Ishikawa (cell line): ENCODE data around the gene KRT20.

Experiments
- CEBPB ChIP-seq: IDR thresholded peaks from 2 replicates; pipeline ENCODE4 v1.6.1; 2012
- CREB1 ChIP-seq: IDR thresholded peaks from 2 replicates; pipeline ENCODE4 v1.6.1; 2012; ENCODE audit warnings: low read depth
- EGR1 ChIP-seq: IDR thresholded peaks from 2 replicates; pipeline ENCODE4 v1.6.1; 2012
- EP300 ChIP-seq: IDR thresholded peaks from 2 replicates; pipeline ENCODE4 v1.6.1; 2012; ENCODE audit warnings: borderline replicate concordance
- FOXM1 ChIP-seq: IDR thresholded peaks from 2 replicates; pipeline ENCODE4 v1.6.1; 2012; ENCODE audit warnings: low read depth, borderline replicate concordance
- NFIC ChIP-seq: IDR thresholded peaks from 2 replicates; pipeline ENCODE4 v1.6.1; 2012
- RAD21 ChIP-seq: IDR thresholded peaks from 2 replicates; pipeline ENCODE4 v1.6.1; 2012; ENCODE audit warnings: low read depth
- TAF1 ChIP-seq: IDR thresholded peaks from 2 replicates; pipeline ENCODE4 v1.6.1; 2012; ENCODE audit warnings: low read depth, mild to moderate bottlenecking
- TCF12 ChIP-seq: IDR thresholded peaks from 2 replicates; pipeline ENCODE4 v1.6.1; 2012; ENCODE audit warnings: low read depth
- TEAD4 ChIP-seq: IDR thresholded peaks from 2 replicates; pipeline ENCODE4 v1.6.1; 2012
- YY1 ChIP-seq: IDR thresholded peaks from 2 replicates; pipeline ENCODE4 v1.6.1; 2012; ENCODE audit warnings: low read depth
- ZBTB7A ChIP-seq: IDR thresholded peaks from 2 replicates; pipeline ENCODE4 v1.6.1; 2012; ENCODE audit warnings: low read depth
- TF ChIP-seq, protein P1 (sequence below): IDR thresholded peaks from 2 replicates; pipeline ENCODE4 v1.6.1; 2012; ENCODE audit warnings: low read depth, mild to moderate bottlenecking
- TF ChIP-seq, protein P2 (sequence below): IDR thresholded peaks from 2 replicates; pipeline ENCODE4 v1.6.1; 2012
- TF ChIP-seq, protein P3 (sequence below): IDR thresholded peaks from 2 replicates; pipeline ENCODE4 v1.6.1; 2012

KRT20 gene

DNA sequence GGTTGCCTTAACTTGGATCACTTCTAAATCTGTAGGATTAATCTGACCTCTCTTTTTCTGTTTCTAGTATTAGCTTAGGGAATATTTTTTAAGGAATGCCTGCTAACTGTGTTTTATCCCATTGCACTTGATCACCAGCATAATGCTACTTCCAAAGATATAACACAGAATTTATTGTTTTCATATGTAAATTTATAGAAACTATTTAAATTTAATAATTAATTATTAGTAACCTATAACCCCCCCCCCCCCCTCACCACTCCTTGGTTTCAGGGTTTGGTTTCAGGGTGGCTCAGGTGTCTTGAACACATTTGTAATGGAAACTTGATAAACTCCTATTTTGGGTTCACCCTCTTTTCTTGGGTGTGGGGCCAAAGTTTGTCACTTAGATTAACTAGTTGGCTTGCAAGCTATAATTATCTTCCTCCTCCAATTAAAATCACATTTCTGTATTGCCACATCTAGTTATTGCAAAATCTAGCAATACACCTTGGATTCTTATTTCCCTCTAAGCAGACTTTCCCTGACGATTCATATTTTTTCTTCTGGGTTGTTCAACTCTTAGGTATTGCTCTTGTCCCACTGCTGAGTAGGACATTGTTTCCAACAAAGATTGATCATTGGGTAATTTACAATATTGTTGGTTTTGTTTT lies 36.3 kb downstream of the KRT20 start:
- TF ChIP-seq, protein P1, sequence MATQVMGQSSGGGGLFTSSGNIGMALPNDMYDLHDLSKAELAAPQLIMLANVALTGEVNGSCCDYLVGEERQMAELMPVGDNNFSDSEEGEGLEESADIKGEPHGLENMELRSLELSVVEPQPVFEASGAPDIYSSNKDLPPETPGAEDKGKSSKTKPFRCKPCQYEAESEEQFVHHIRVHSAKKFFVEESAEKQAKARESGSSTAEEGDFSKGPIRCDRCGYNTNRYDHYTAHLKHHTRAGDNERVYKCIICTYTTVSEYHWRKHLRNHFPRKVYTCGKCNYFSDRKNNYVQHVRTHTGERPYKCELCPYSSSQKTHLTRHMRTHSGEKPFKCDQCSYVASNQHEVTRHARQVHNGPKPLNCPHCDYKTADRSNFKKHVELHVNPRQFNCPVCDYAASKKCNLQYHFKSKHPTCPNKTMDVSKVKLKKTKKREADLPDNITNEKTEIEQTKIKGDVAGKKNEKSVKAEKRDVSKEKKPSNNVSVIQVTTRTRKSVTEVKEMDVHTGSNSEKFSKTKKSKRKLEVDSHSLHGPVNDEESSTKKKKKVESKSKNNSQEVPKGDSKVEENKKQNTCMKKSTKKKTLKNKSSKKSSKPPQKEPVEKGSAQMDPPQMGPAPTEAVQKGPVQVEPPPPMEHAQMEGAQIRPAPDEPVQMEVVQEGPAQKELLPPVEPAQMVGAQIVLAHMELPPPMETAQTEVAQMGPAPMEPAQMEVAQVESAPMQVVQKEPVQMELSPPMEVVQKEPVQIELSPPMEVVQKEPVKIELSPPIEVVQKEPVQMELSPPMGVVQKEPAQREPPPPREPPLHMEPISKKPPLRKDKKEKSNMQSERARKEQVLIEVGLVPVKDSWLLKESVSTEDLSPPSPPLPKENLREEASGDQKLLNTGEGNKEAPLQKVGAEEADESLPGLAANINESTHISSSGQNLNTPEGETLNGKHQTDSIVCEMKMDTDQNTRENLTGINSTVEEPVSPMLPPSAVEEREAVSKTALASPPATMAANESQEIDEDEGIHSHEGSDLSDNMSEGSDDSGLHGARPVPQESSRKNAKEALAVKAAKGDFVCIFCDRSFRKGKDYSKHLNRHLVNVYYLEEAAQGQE, result no peak
- TF ChIP-seq NFIC, result no peak
- TF ChIP-seq CEBPB, result no peak

DNA sequence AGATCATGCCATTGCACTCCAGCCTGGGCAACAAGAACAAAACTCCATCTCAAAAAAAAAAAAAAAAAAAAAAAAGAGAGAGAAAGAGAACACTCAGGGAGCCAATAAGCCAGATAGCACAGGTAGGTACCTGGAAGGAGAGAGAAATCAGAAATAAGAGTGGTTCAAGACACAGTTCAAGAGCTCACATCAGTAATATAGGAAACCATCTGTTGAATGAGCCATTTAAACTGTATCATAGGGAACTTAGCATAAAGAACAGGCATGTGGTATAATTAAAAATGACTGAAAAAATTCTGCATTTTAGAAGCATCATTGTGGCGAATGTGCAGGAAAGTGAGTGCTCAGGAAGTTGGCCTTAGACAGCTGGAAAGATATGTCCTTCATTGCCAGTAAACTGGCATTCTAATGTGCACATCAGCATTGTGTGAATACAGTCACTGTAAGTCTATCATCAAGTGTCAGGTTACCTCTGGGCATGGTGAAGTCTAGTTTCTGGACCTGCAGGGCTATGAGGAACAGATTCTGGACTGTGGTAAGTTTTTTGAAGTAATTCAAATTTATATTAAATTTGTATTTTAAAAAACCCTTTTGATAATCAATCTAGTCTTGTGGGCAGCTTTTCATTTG lies 38.4 kb downstream of the KRT20 start:
- TF ChIP-seq ZBTB7A (no peak), EP300 (no peak), TAF1 (no peak), NFIC (no peak), YY1 (no peak), EGR1 (no peak), CREB1 (no peak), FOXM1 (no peak), RAD21 (no peak)
- TF ChIP-seq, protein P2, sequence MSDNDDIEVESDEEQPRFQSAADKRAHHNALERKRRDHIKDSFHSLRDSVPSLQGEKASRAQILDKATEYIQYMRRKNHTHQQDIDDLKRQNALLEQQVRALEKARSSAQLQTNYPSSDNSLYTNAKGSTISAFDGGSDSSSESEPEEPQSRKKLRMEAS, result no peak
- TF ChIP-seq, protein P1, result no peak

- TF ChIP-seq NFIC (no peak), EGR1 (no peak), TAF1 (no peak), RAD21 (no peak), CREB1 (no peak), YY1 (no peak), CEBPB (no peak), TEAD4 (no peak), ZBTB7A (no peak), TCF12 (no peak), EP300 (no peak), FOXM1 (no peak)
- TF ChIP-seq, protein P2, result no peak
- TF ChIP-seq, protein P1, result no peak
- TF ChIP-seq, protein P3, sequence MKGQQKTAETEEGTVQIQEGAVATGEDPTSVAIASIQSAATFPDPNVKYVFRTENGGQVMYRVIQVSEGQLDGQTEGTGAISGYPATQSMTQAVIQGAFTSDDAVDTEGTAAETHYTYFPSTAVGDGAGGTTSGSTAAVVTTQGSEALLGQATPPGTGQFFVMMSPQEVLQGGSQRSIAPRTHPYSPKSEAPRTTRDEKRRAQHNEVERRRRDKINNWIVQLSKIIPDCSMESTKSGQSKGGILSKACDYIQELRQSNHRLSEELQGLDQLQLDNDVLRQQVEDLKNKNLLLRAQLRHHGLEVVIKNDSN, result no peak
These were observed 40.4 kb downstream of the KRT20 start for GRCh38 chr17:40844671-40845107.

DNA sequence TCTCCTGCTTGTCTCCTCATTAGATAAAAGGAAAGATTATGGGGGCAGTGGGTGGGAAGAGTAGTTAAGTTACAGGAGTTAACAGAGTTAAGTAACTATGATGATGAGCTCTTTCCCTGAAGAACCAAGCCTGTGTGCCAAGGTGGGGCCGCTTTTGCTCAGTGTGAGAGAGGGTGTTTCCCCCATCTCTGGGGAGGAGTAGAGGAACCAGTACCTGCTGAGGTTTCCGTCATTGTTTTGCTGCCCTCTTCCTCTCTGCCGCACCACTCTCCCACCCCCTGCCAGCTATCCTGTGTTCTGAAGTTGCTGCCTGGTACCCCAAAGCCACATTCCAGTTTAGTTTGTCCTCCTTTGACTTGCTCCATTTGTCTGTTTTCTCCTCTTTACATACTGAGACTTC lies 41.8 kb downstream of the KRT20 start:
- TF ChIP-seq YY1, result no peak
- no peak for TF ChIP-seq TCF12
- TF ChIP-seq FOXM1, result no peak
- no peak for TF ChIP-seq TEAD4
- TF ChIP-seq, protein P2, result no peak
- no peak for TF ChIP-seq RAD21
- TF ChIP-seq CEBPB, result no peak
- TF ChIP-seq, protein P3, result no peak
- TF ChIP-seq CREB1, result no peak
- TF ChIP-seq TAF1, result no peak
- TF ChIP-seq NFIC, result no peak
- TF ChIP-seq EGR1, result no peak
- TF ChIP-seq EP300, result no peak
- TF ChIP-seq, protein P1, result no peak
- TF ChIP-seq ZBTB7A, result no peak
